Omental fat pad (tissue), 4 donors: Measurements from ENCODE around the gene ZNF444. TPM values are rescaled to one million over a fixed set of nuclear protein-coding genes. Genes with fewer than 3 reads are reported as not detected.
"Not testable (repeated sequence)": the region's sequence is repeated elsewhere in the genome, so short reads cannot be mapped to it uniquely, and the experiment has no call there.

ENCODE experiments used
- ATAC-seq: fragments of 150-250 bp; one replicate; pipeline ENCODE4 v1.9.1; 2016; ENCODE audit warnings: mild to moderate bottlenecking, moderate library complexity; ENCODE audit not compliant: low FRiP score
- DNase-seq: peaks from one replicate; pipeline ENCODE4 v3.0.0-alpha.2; 2019; ENCODE audit warnings: low spot score
- total RNA-seq, 4 donors: library from RNA; depleted of rRNA; stranded (reverse); fragments of >200 nt; gene quantifications; one replicate each; pipeline ENCODE4 v1.1.0, GENCODE V29; 2016
- TF ChIP-seq, protein P1 (sequence below), 3 donors: fragments of 450-650 bp; IDR thresholded peaks; one replicate each; pipeline ENCODE4 v1.5.1; 2016 to 2017; ENCODE audit warnings: antibody characterized with exemption in 3 of 3, mild to moderate bottlenecking in 3 of 3, moderate library complexity in 2 of 3

Gene ZNF444
- total RNA-seq, 4 donors from 2014 or later, result 10.4 to 14.2 (median 13.1) TPM

DNA sequence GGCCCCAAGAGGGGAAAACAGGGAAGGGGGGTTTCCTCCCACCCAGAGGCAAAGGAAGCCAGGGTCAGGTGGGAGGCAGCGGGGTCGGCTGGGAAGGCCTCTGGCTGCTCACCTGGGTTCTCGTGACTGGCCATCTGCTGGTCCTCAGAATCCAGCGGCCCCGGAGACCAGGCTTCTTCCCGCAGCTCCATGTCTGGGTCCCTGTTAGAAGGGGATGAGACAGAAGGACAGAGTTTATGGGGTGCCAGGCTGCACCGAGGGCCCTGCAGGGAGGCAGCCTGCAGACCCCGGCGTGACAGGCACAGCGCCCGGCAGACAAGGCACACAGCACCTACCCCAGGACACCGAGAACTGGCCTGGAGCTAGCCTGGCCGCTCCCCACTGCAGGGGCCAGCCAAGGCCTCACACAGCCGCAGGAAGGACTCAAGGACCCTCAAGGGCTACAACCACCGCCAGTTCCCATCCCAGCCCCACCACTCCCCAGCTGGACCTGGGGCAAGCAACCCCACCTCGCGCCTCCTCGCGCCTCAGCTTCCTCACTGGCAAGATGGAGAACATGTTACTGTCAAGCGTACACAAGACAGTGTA, 38.0 kb upstream of the ZNF444 start:
- TF ChIP-seq, protein P1, sequence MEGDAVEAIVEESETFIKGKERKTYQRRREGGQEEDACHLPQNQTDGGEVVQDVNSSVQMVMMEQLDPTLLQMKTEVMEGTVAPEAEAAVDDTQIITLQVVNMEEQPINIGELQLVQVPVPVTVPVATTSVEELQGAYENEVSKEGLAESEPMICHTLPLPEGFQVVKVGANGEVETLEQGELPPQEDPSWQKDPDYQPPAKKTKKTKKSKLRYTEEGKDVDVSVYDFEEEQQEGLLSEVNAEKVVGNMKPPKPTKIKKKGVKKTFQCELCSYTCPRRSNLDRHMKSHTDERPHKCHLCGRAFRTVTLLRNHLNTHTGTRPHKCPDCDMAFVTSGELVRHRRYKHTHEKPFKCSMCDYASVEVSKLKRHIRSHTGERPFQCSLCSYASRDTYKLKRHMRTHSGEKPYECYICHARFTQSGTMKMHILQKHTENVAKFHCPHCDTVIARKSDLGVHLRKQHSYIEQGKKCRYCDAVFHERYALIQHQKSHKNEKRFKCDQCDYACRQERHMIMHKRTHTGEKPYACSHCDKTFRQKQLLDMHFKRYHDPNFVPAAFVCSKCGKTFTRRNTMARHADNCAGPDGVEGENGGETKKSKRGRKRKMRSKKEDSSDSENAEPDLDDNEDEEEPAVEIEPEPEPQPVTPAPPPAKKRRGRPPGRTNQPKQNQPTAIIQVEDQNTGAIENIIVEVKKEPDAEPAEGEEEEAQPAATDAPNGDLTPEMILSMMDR (IDR thresholded peaks at IDR 0.05), result no peak
- no peak for DNase-seq

DNA sequence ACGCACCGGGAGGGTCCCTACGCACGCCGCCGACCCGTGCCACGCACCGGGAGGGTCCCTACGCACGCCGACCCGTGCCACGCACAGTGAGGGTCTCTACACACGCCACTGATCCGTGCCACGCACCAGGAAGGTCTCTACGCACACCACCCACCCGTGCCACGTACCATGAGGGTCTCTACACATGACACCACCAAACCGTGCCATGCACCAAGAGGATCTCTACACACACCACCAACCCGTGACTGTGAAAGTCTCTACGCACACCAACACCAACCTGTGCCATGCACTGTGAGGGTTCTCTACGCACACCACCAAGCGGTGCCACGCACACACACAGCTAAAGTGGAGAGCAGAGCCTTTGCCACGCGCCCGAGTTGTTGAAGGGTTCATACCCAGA, 36.7 kb upstream of the ZNF444 start:
- ATAC-seq, result no peak
- TF ChIP-seq, protein P1 (IDR thresholded peaks at IDR 0.05), result no peak
- DNase-seq, result no peak

More for the DNA sequence above, 38.0 kb upstream of the ZNF444 start:
- no peak for ATAC-seq

DNA sequence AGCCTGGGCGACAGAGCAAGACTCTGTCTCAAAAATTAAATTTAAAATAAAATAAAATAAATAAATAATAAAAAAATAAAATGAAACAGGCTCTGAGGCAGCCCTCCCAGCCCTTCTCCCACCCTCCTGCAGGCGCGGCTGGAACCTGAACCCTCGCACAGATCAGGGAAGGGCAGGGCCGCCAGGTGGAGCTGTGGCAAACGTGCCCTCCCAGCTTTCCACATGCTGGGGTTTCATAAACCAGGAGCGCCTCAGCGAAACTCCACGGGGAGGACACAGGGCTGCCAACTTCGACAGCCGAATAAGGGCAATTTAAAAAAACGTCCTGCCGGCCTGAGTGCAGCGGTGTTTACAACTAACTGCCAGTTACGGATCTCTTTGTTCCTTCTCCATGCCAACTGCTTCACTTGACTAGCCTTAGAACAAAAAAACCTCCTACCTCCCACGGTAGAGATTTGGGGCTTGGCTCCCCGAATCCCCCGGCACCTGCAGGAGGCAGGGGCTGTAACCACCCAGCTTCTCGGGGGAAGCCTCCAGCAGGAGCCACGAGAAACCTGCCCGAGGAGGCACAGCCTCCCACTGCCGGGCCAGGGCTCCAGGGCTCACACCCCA, 35.9 kb upstream of the ZNF444 start:
- TF ChIP-seq, protein P1 (IDR thresholded peaks at IDR 0.05), result no peak
- DNase-seq, result peak; percentile 64
- peak; percentile 86 for ATAC-seq

DNA sequence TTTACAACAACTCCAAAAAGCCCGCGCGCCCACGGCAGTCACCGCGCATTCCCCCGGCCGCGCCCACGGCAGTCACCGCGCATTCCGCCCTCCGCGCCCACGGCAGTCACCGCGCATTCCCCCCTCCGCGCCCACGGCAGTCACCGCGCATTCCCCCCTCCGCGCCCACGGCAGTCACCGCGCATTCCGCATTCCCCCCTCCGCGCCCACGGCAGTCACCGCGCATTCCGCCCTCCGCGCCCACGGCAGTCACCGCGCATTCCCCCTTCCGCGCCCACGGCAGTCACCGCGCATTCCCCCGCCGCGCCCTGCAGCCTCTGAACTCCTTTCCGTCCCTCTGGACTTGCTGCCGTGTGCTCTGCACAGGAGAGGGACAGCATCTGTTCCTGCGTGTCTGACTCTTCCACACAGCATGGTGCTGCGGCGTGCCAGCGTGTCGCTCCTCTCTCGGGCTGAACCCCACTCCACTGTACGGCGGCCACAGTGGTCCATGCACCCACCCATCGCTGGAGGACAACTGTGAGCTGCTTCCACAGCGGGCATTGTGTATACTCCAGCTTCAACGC, 35.2 kb upstream of the ZNF444 start:
- not testable (repeated sequence) for ATAC-seq, DNase-seq

DNA sequence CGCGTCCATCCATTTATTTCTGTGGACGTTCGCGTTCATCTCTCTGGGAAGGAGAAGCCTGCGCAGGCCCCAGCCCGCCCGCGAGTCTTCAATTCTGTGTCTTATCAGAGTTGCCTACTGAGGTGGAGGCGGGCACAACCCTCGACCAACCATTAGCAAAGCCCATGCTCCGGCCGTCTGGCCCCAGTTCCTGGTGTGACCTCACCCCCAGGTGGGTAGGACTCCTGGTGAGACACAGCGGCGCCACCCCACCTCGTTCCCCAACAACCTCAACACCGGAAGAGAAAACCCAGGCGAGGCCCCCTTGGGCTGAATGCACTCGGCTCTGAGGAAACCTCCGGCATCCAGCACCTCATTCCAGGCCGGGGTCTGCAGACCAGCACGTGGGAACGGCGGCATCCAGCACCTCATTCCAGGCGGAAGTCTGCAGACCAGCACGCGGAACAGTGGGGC, 34.7 kb upstream of the ZNF444 start:
- ATAC-seq (no peak), DNase-seq (no peak)
- TF ChIP-seq, protein P1 (IDR thresholded peaks at IDR 0.05), result no peak

DNA sequence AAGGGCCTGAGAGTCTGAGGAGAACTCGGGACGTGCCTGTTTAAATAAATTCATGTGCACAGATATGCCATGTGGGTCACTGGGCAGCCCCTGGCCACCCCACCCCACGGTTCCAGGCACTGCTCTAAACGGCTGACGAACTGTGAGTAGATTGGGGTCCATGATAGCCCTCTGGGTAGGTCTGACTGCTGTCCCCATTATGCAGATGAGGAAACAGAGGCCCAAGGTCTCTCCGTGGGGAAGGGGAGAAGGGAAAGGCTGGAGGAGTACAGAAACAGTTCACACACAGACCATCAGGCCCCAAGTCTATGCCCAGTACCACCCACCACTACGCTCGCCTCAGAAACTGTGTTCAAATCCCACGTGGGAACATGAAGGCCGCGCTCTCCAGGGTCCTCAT, 34.1 kb upstream of the ZNF444 start:
- no peak for ATAC-seq
- DNase-seq, result no peak
- TF ChIP-seq, protein P1 (IDR thresholded peaks at IDR 0.05), result no peak

DNA sequence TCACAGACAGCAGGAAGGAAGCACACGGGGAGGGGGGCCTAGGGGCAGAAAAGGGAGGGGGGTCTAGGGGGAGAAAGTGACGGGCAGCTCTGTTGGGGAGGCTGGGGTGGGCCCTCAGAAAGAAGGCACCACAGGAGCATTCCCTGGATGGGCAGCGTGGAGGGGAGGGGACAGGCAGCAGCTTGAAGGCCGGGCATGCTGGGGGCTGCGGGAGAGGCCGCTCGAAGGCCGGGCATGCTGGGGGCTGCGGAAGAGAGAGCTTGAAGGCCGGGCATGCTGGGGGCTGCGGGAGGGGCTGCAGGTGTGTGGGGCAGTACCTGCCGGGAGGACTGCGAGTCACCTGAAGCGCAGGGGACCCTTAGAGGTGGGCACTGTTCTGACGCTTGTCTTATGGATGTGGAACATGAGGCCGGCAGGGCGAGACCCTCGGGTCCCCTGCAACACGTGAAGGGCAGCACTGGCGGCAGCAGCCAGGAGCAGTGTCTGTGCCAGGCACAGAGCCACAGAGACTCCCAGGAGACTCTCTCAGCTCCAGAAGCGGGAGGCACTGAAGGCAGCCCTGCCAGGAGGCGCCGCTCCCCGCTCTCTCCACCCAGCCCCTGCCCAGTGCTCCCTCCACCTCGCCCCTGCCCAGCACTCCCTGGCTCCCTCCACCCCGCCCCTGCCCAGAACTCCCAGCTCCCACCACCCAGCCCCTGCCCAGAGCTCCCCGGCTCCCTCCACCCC, 33.3 kb upstream of the ZNF444 start:
- TF ChIP-seq, protein P1 (IDR thresholded peaks at IDR 0.05), result no peak
- no peak for DNase-seq
- ATAC-seq, result no peak
